Thyroid gland (tissue), 4 donors: Measurements from ENCODE around the gene MSLN.

Experiments used
- POLR2A ChIP-seq, 2 donors: fragments of 450-650 bp; IDR thresholded peaks; one replicate each; pipeline ENCODE4 v1.6.1; 2017; ENCODE audit warnings: antibody characterized with exemption in 2 of 2, mild to moderate bottlenecking in 2 of 2, moderate library complexity in 1 of 2
- TF ChIP-seq, protein P1 (sequence below), 6 experiments: fragments of 200-600 bp in 3 of 6; fragments of 450-650 bp in 3 of 6; sonication (generic) in 3 of 6; IDR thresholded peaks; one replicate each; pipeline ENCODE4 v1.5.1; 2016 to 2019; ENCODE audit warnings: antibody characterized with exemption in 6 of 6, mild to moderate bottlenecking in 2 of 6, inconsistent platforms in 1 of 6, moderate library complexity in 1 of 6

DNA sequence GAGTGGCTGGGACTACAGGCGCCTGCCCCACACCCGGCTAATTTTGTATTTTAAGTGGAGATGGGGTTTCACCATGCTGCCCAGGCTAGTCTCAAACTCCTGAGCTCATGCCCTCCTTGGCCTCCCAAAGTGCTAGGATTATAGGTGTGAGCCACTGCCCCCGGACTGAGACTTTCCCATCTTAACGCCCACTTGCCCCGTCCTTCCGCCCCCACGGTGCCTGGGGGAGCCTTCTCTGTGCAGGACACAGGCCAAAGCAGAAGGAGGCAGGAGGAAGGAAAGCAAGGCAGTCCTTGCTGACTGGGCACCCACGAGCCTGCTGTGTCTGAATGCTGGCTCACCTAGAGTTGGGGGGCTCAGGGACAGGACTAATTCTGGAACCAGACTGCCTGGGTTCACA is 57.6 kb downstream of the MSLN start:
- TF ChIP-seq, protein P1, sequence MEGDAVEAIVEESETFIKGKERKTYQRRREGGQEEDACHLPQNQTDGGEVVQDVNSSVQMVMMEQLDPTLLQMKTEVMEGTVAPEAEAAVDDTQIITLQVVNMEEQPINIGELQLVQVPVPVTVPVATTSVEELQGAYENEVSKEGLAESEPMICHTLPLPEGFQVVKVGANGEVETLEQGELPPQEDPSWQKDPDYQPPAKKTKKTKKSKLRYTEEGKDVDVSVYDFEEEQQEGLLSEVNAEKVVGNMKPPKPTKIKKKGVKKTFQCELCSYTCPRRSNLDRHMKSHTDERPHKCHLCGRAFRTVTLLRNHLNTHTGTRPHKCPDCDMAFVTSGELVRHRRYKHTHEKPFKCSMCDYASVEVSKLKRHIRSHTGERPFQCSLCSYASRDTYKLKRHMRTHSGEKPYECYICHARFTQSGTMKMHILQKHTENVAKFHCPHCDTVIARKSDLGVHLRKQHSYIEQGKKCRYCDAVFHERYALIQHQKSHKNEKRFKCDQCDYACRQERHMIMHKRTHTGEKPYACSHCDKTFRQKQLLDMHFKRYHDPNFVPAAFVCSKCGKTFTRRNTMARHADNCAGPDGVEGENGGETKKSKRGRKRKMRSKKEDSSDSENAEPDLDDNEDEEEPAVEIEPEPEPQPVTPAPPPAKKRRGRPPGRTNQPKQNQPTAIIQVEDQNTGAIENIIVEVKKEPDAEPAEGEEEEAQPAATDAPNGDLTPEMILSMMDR (IDR thresholded peaks at IDR 0.05) = no peak
- no peak for TF ChIP-seq POLR2A (IDR thresholded peaks at IDR 0.05)
